NCI-H510A (cell line): ENCODE measurements around the gene TLX2.
"Not testable (repeated sequence)": the region's sequence is repeated elsewhere in the genome, so short reads cannot be mapped to it uniquely, and the experiment has no call there.

ENCODE experiments used
- DNase-seq: peaks from one replicate; lab custom pipeline; 2025; lab: John Stamatoyannopoulos, UW

TLX2 gene

GRCh38 chr2:74554820-74555531 is 40.7 kb downstream of the TLX2 start:
- no peak for DNase-seq

- no peak for DNase-seq
Observed at GRCh38 chr2:74555610-74556103, 41.4 kb downstream of the TLX2 start.

GRCh38 chr2:74556159-74556558 is 41.9 kb downstream of the TLX2 start:
- DNase-seq, result no peak

- no peak for DNase-seq
Observed at GRCh38 chr2:74556831-74557370, 42.7 kb downstream of the TLX2 start.

- DNase-seq, result no peak
Observed at GRCh38 chr2:74558284-74559230, 44.3 kb downstream of the TLX2 start.

GRCh38 chr2:74559912-74560311 is 45.7 kb downstream of the TLX2 start:
- DNase-seq, result no peak

- no peak for DNase-seq
Observed at GRCh38 chr2:74560591-74560990, 46.3 kb downstream of the TLX2 start.

GRCh38 chr2:74561022-74561421 is 46.8 kb downstream of the TLX2 start:
- not testable (repeated sequence) for DNase-seq

- DNase-seq, result no peak
Observed at GRCh38 chr2:74562126-74562775, 48.0 kb downstream of the TLX2 start.

- no peak for DNase-seq
Observed at GRCh38 chr2:74564222-74564621, 50.0 kb downstream of the TLX2 start.

- no peak for DNase-seq
Observed at GRCh38 chr2:74566076-74566753, 52.0 kb downstream of the TLX2 start.

GRCh38 chr2:74566754-74567085 is 52.5 kb downstream of the TLX2 start:
- DNase-seq, result no peak
